ENCODE measurements around the gene WDR5B. TPM values are rescaled to one million over a fixed set of nuclear protein-coding genes. Genes with fewer than 3 reads are reported as not detected.
A peak's percentile ranks its signal among the peaks of the same experiment; 100 is the strongest.

WDR5B gene
- total and polyA plus RNA-seq, 2 of the 4 experiments (the other 2 are of a cell fraction), result 3.1 to 5.6 TPM

DNA sequence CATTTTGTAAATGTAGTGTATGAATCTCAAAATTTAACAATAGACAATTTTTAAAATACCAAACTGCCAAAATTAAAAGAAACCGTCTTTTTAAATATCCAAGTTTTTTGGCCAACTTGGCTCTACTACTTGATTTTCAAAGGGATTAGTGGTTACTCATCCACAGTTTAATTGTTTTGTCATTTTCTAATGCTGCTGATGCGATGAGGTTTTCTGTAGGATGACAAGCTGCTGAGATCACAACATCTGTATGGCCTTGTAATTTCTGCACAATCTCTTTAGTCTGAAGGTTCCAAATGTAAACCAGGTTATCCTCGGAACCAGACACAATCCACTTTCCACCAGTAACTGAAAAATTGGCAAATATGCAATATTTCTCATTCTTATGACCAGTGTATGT is 1.5 kb downstream of the WDR5B start:
- dilution Hi-C loops (cut with HindIII; ENCODE audit: low sequenced_read_pairs, unreplicated experiment), result no loop called here
- WGBS, 2 experiments (ENCODE audit: extremely low coverage in 2 of 2, insufficient read length in 1 of 2), result no CpG with 5 or more reads among the region's 3 CpGs
- H3K4me2 ChIP-seq (ENCODE audit: low read depth, low read length), result peak overlapping the region; percentile 93; the same call in 1 of the 2 replicates
- ChIA-PET POLR2A (ENCODE audit: unreplicated experiment) (no interaction called here), CTCF (interaction anchor here (0.6 kb wide), 1 partner anchor 133 kb away, joined by 4 read pairs; no protein-coding TSS in a partner anchor)
- H4K20me1 ChIP-seq (ENCODE audit: insufficient read depth, low read length), result no peaks in the 10 kb centered on the region
- H3K56ac ChIP-seq (ENCODE audit: extremely low read depth, insufficient read depth, low read length), result no peak overlapping the region
- H4K5ac ChIP-seq (ENCODE audit: low read depth, low read length), result no peak overlapping the region
- no peak overlapping the region for H3K18ac ChIP-seq (ENCODE audit: low read depth, low read length)
- H2BK20ac ChIP-seq (ENCODE audit: low read depth, low read length), result no peak overlapping the region
- no peaks in the 10 kb centered on the region for H3K9me3 ChIP-seq (ENCODE audit: control insufficient read depth, insufficient read depth, low read length)
- TF ChIP-seq MAZ (IDR thresholded peaks at IDR 0.05; ENCODE audit: borderline replicate concordance, low read depth, low read length), result no peak
- TF ChIP-seq POLR2A (IDR thresholded peaks at IDR 0.05; ENCODE audit: low read depth, low read length), result no peak
- no peak for TF ChIP-seq NFE2L2 (IDR thresholded peaks at IDR 0.05; ENCODE audit: low read depth, low read length)
- no peak for TF ChIP-seq RAD21 (IDR thresholded peaks at IDR 0.05; ENCODE audit: low read length)
- TF ChIP-seq RCOR1 (IDR thresholded peaks at IDR 0.05; ENCODE audit: insufficient replicate concordance, low read length), result no peak
- no peak for TF ChIP-seq MAFK (IDR thresholded peaks at IDR 0.05; ENCODE audit: low read depth, low read length)
- no peak for TF ChIP-seq BHLHE40 (IDR thresholded peaks at IDR 0.05; ENCODE audit: low read depth, low read length)
- TF ChIP-seq MXI1 (IDR thresholded peaks at IDR 0.05; ENCODE audit: borderline replicate concordance, low read depth, low read length), result no peak
- no peak for TF ChIP-seq FOS (IDR thresholded peaks at IDR 0.05; ENCODE audit: low read depth, low read length)
- no peak for TF ChIP-seq ELK1 (IDR thresholded peaks at IDR 0.05; ENCODE audit: borderline replicate concordance, low read depth, low read length)
- H2BK15ac ChIP-seq (ENCODE audit: low read depth, low read length), result no peak overlapping the region
- H4K8ac ChIP-seq (ENCODE audit: low read depth in 2 of 2, low read length in 2 of 2), result no peak overlapping the region
- H3K27ac ChIP-seq (ENCODE audit: insufficient read depth, low read length), result no peak overlapping the region
- DNase-seq, result peak; percentile 36
- H3K14ac ChIP-seq (replicated peaks; ENCODE audit: low read depth, low read length), result no peak overlapping the region
- in situ Hi-C loops (cut with MboI; ENCODE audit: low sequenced_read_pairs), result no loop called here
- H3K36me3 ChIP-seq (ENCODE audit: control insufficient read depth, insufficient read depth, low read length), result peaks cover 6% of the 10 kb centered on the region
- no peak overlapping the region for H2AK9ac ChIP-seq (replicated peaks; ENCODE audit: low read depth, low read length, poor library complexity)
- H3K23ac ChIP-seq (ENCODE audit: low read depth, low read length), result no peak overlapping the region
- H4K91ac ChIP-seq (ENCODE audit: insufficient read depth, low read depth, low read length), result no peak overlapping the region
- no peak overlapping the region for H2AFZ ChIP-seq (replicated peaks; ENCODE audit: low read length, poor library complexity)
- H3K27me3 ChIP-seq (ENCODE audit: control insufficient read depth, insufficient read depth, low read length), result no peaks in the 10 kb centered on the region
- H3K4me1 ChIP-seq (ENCODE audit: control insufficient read depth, insufficient read depth, low read length), result peaks cover 2% of the 10 kb centered on the region
- intact Hi-C loops (cut with micrococcal nuclease), result no loop called here
- H2BK120ac ChIP-seq (ENCODE audit: low read depth, low read length), result no peak overlapping the region
- BruUV-seq (replicated peaks), result no TSS peak
- no peak overlapping the region for H3K9ac ChIP-seq (ENCODE audit: low read depth, low read length)
- H3K4me3 ChIP-seq (ENCODE audit: insufficient read depth, low read depth, low read length), result no peak overlapping the region
- H3K79me1 ChIP-seq (ENCODE audit: low read depth in 1 of 2, low read length in 2 of 2), result peaks cover 23 to 48% of the 10 kb centered on the region in 2 experiments
- peaks cover 3% of the 10 kb centered on the region; the same call in 1 of the 2 replicates for H3K9me1 ChIP-seq (ENCODE audit: insufficient read depth, low read length)
- no peak overlapping the region for H2AK5ac ChIP-seq (ENCODE audit: low read depth, low read length)
- no peak overlapping the region for H2BK5ac ChIP-seq (ENCODE audit: low read depth, low read length, poor library complexity, severe bottlenecking)
- no peak for ATAC-seq (ENCODE audit: low read depth)
- H3K4ac ChIP-seq (ENCODE audit: low read depth, low read length), result no peak overlapping the region
